Neuronal stem cell (in vitro differentiated cells): ENCODE measurements around the gene GRM7.

Experiments used
- DNase-seq: peaks from one replicate; pipeline ENCODE4 v3.0.0-alpha.2; 2013; ENCODE audit warnings: low spot score
- H2AFZ ChIP-seq: one replicate; pipeline ENCODE4 v1.6.1; 2013; ENCODE audit warnings: mild to moderate bottlenecking, low read length, inconsistent platforms
- H2AK5ac ChIP-seq: 2 replicates; pipeline ENCODE4 v1.6.1; 2013; ENCODE audit warnings: low read depth, mild to moderate bottlenecking, inconsistent platforms, low read length, moderate library complexity, mixed read lengths
- H2BK120ac ChIP-seq: 2 replicates; pipeline ENCODE4 v1.6.1; 2013; ENCODE audit warnings: low read depth, mild to moderate bottlenecking, inconsistent platforms, low read length, moderate library complexity, mixed read lengths
- H2BK12ac ChIP-seq: one replicate; pipeline ENCODE4 v1.6.1; 2013; ENCODE audit warnings: low read length, inconsistent platforms
- H2BK15ac ChIP-seq: 2 replicates; pipeline ENCODE4 v1.6.1; 2013; ENCODE audit warnings: mild to moderate bottlenecking, low read length, inconsistent platforms, mixed read lengths
- H2BK5ac ChIP-seq: one replicate; pipeline ENCODE4 v1.6.1; 2013; ENCODE audit warnings: inconsistent platforms, mild to moderate bottlenecking, low read length, moderate library complexity
- H3K14ac ChIP-seq: one replicate; pipeline ENCODE4 v1.6.1; 2013; ENCODE audit warnings: low read length, inconsistent platforms
- H3K18ac ChIP-seq: 2 replicates; pipeline ENCODE4 v1.6.1; 2013; ENCODE audit warnings: low read length, inconsistent platforms
- H3K23ac ChIP-seq: 2 replicates; pipeline ENCODE4 v1.6.1; 2013; ENCODE audit warnings: low read depth, mild to moderate bottlenecking, mixed read lengths, low read length, inconsistent platforms; ENCODE audit not compliant: poor library complexity
- H3K27ac ChIP-seq: replicated peaks from 3 replicates; pipeline ENCODE4 v1.5.1; 2013; ENCODE audit warnings: low read length, inconsistent platforms
- H3K27me3 ChIP-seq, 3 experiments: 2 replicates each; pipeline ENCODE4 v1.6.1; 2013; ENCODE audit warnings: low read length in 3 of 3, mild to moderate bottlenecking in 2 of 3, inconsistent platforms in 1 of 3, low read depth in 1 of 3, mixed read lengths in 1 of 3, moderate library complexity in 1 of 3; ENCODE audit not compliant: control insufficient read depth in 3 of 3, insufficient read depth in 3 of 3
- H3K36me3 ChIP-seq, 2 donors: replicated peaks in 1 of 2; 2 replicates each; pipeline ENCODE4 v1.6.1; 2013; ENCODE audit warnings: low read length in 2 of 2; ENCODE audit not compliant: control insufficient read depth in 2 of 2, insufficient read depth in 2 of 2
- H3K4ac ChIP-seq: 2 replicates; pipeline ENCODE4 v1.6.1; 2013; ENCODE audit warnings: inconsistent platforms, mild to moderate bottlenecking, low read length, moderate library complexity
- H3K4me1 ChIP-seq, 2 donors: 1 replicate in 1 of 2; 2 replicates in 1 of 2; pipeline ENCODE4 v1.6.1; 2013; ENCODE audit warnings: low read length in 2 of 2, low read depth in 1 of 2; ENCODE audit not compliant: control insufficient read depth in 2 of 2, insufficient read depth in 1 of 2
- H3K4me2 ChIP-seq: one replicate; pipeline ENCODE4 v1.6.1; 2013; ENCODE audit warnings: mild to moderate bottlenecking, low read length, inconsistent platforms; ENCODE audit not compliant: insufficient read depth, poor library complexity, severe bottlenecking
- H3K4me3 ChIP-seq, 2 donors: 2 replicates each; pipeline ENCODE4 v1.5.1; 2013; ENCODE audit warnings: low read length in 2 of 2, mild to moderate bottlenecking in 2 of 2, inconsistent platforms in 1 of 2, moderate library complexity in 1 of 2
- H3K79me1 ChIP-seq: one replicate; pipeline ENCODE4 v1.6.1; 2013; ENCODE audit warnings: low read depth, mild to moderate bottlenecking, inconsistent platforms, low read length, moderate library complexity
- H3K9ac ChIP-seq: one replicate; pipeline ENCODE4 v1.6.1; 2013; ENCODE audit warnings: mild to moderate bottlenecking, low read depth, low read length, inconsistent platforms; ENCODE audit not compliant: poor library complexity
- H3K9me3 ChIP-seq, 2 donors: replicated peaks in 1 of 2; 2 replicates each; pipeline versions ENCODE3 to v1.6.1; 2013; ENCODE audit warnings: low read length in 2 of 2, mild to moderate bottlenecking in 2 of 2, inconsistent platforms in 1 of 2, low read depth in 1 of 2, mixed read lengths in 1 of 2, moderate library complexity in 1 of 2; ENCODE audit not compliant: control insufficient read depth in 2 of 2, insufficient read depth in 1 of 2
- H4K8ac ChIP-seq: one replicate; pipeline ENCODE4 v1.6.1; 2013; ENCODE audit warnings: low read depth, mild to moderate bottlenecking, inconsistent platforms, low read length, moderate library complexity
- H4K91ac ChIP-seq: one replicate; pipeline ENCODE4 v1.6.1; 2013; ENCODE audit warnings: low read length, low read depth, mild to moderate bottlenecking, inconsistent platforms; ENCODE audit not compliant: poor library complexity
- WGBS, 2 donors: extraction: QIAGEN DNeasy Blood & Tissue Kit; methylation state at CpG; one replicate each; pipeline ENCODE4 v1.1.7; 2013; ENCODE audit warnings: missing lambda C conversion rate in 2 of 2, mixed read lengths in 1 of 2; ENCODE audit not compliant: insufficient read length in 2 of 2, insufficient replicate concordance in 1 of 2; ENCODE audit errors: extremely low coverage in 2 of 2; 5-methylcytosine and 5-hydroxymethylcytosine counted together

The GRM7 gene

DNA sequence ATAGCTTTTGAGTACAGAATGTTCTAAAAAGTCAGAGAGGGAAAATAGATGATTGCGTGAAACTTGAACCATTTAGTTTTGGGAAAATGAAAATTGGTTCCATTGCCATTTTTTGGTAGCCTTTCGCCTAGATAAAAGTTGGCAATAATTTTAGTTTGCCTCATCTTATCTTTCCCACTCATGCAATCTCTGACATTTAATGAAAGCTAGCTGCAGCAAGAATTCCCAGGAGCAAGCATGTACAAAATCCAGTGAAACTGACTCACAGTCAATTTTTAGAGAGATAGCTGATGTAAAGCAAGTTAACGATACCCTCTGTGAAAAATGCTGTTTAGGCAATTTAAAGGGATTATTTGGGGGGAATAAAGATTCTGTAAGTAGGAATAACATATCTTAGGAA is 797.4 kb downstream of the GRM7 start:
- whole genome bisulfite sequencing, 2 donors, result no CpG with 5 or more reads among the region's 3 CpGs
- no peak overlapping the region for H3K27ac ChIP-seq
- H3K18ac ChIP-seq, result no peak overlapping the region
- H2AK5ac ChIP-seq, result no peak overlapping the region
- H3K14ac ChIP-seq, result no peak overlapping the region
- H3K4me3 ChIP-seq, result no peak overlapping the region
- H3K9ac ChIP-seq, result no peak overlapping the region
- no peak overlapping the region for H4K91ac ChIP-seq
- no peak overlapping the region for H2BK5ac ChIP-seq
- H3K79me1 ChIP-seq, result no peaks in the 10 kb centered on the region
- no peaks in the 10 kb centered on the region for H3K27me3 ChIP-seq
- DNase-seq, result no peak
- H2BK12ac ChIP-seq, result no peak overlapping the region
- H3K4me1 ChIP-seq, result no peaks in the 10 kb centered on the region
- H3K9me3 ChIP-seq, result no peaks in the 10 kb centered on the region
- no peak overlapping the region for H2BK120ac ChIP-seq
- H3K4ac ChIP-seq, result no peak overlapping the region
- no peak overlapping the region for H3K4me2 ChIP-seq
- no peak overlapping the region for H2BK15ac ChIP-seq
- H3K23ac ChIP-seq, result no peak overlapping the region
- H3K36me3 ChIP-seq, result no peaks in the 10 kb centered on the region
- H4K8ac ChIP-seq, result no peak overlapping the region
- H2AFZ ChIP-seq, result no peak overlapping the region

DNA sequence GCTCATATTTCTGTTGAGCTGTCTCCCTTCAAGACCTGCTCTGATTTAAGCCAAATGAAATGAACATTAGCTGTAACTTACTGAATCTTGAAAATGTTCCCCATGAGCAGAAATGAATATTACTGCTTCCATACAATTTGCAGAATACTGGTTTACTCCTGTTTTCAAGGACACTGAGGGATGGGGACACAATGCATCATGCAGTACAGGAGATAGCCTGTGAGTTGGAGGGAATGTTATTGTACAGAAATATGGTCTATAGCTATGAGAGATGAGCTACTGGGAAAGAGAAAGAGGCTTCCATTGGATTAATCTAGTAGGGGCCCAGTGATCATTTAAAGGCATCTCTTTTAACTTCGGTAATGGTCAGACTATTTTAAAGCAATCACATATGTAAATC is 798.2 kb downstream of the GRM7 start:
- Histone ChIP-seq H4K91ac (no peak overlapping the region), H3K4me1 (no peaks in the 10 kb centered on the region), H2AK5ac (no peak overlapping the region), H3K18ac (no peak overlapping the region), H3K27me3 (no peaks in the 10 kb centered on the region), H3K4ac (no peak overlapping the region), H2BK12ac (no peak overlapping the region), H3K14ac (no peak overlapping the region), H3K79me1 (no peaks in the 10 kb centered on the region), H3K27ac (no peak overlapping the region), H2BK5ac (no peak overlapping the region), H3K4me3 (no peak overlapping the region), H2BK120ac (no peak overlapping the region), H3K23ac (no peak overlapping the region), H3K4me2 (no peak overlapping the region), H3K36me3 (no peaks in the 10 kb centered on the region), H4K8ac (no peak overlapping the region), H2BK15ac (no peak overlapping the region), H2AFZ (no peak overlapping the region), H3K9me3 (no peaks in the 10 kb centered on the region), H3K9ac (no peak overlapping the region)
- DNase-seq, result no peak
- no CpG with 5 or more reads among the region's 1 CpG for WGBS, 2 donors

- Histone ChIP-seq H3K9ac (no peak overlapping the region), H2BK5ac (no peak overlapping the region), H3K4me3 (no peak overlapping the region), H3K14ac (no peak overlapping the region), H3K4ac (no peak overlapping the region), H4K8ac (no peak overlapping the region), H3K4me1 (no peaks in the 10 kb centered on the region), H4K91ac (no peak overlapping the region), H3K36me3 (no peaks in the 10 kb centered on the region), H2BK120ac (no peak overlapping the region), H3K18ac (no peak overlapping the region), H3K9me3 (no peaks in the 10 kb centered on the region), H3K27me3 (no peaks in the 10 kb centered on the region), H2AFZ (no peak overlapping the region), H2BK12ac (no peak overlapping the region), H3K23ac (no peak overlapping the region), H2BK15ac (no peak overlapping the region), H3K4me2 (no peak overlapping the region), H3K79me1 (no peaks in the 10 kb centered on the region), H2AK5ac (no peak overlapping the region), H3K27ac (no peak overlapping the region)
- no CpG with 5 or more reads among the region's 4 CpGs for WGBS, 2 donors
- DNase-seq, result no peak
Observed at GRCh38 chr3:7663771-7664170, 802.9 kb downstream of the GRM7 start.

DNA sequence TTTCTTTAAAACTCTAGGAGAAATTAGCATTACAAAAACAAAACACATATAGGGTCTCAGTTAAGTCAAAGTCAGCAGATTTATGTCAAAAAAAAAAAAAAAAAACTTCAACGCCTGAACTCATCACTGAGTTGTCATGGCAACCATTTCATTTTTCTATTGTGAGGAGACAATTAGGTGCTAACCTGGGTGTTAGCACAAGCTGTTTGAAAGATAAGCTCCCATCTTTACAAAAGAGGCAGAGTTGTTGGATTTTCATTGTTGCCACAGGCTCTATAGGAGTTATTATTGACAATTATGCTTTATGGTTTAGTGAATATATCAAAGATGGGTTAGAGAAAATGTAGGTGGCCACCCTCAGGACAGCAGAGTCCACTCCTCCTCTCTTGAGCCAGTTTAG is 806.9 kb downstream of the GRM7 start:
- Histone ChIP-seq H3K27ac (no peak overlapping the region), H3K4ac (no peak overlapping the region), H3K27me3 (no peaks in the 10 kb centered on the region), H3K9ac (no peak overlapping the region), H4K8ac (no peak overlapping the region), H3K14ac (no peak overlapping the region), H3K23ac (no peak overlapping the region), H3K36me3 (no peaks in the 10 kb centered on the region), H2BK120ac (no peak overlapping the region), H2BK12ac (no peak overlapping the region), H3K4me2 (no peak overlapping the region), H2AFZ (no peak overlapping the region), H2BK15ac (no peak overlapping the region), H3K4me1 (no peaks in the 10 kb centered on the region), H3K79me1 (no peaks in the 10 kb centered on the region), H3K18ac (no peak overlapping the region), H3K4me3 (no peak overlapping the region), H2BK5ac (no peak overlapping the region), H2AK5ac (no peak overlapping the region), H3K9me3 (no peaks in the 10 kb centered on the region), H4K91ac (no peak overlapping the region)
- no peak for DNase-seq
- WGBS, 2 donors, result no CpG with 5 or more reads among the region's 1 CpG
